HEK293T (cell line): ENCODE data around the gene PDE6A.

ENCODE experiments used
- HDGF ChIP-seq: fragments of 450-650 bp; IDR thresholded peaks from 2 replicates; pipeline ENCODE4 v1.6.1; 2017; ENCODE audit warnings: antibody characterized with exemption, borderline replicate concordance
- PKNOX1 ChIP-seq: fragments of 450-650 bp; IDR thresholded peaks from 2 replicates; pipeline ENCODE4 v1.6.1; 2016
- SP1 ChIP-seq: fragments of 450-650 bp; IDR thresholded peaks from 2 replicates; pipeline ENCODE4 v1.6.1; 2017

GRCh38 chr5:149881874-149882273 is 62.7 kb downstream of the PDE6A start:
- TF ChIP-seq SP1 (no peak), HDGF (no peak), PKNOX1 (no peak)
